HepG2 (cell line): ENCODE data around the gene CDH23. TPM values are rescaled to one million over a fixed set of nuclear protein-coding genes. Genes with fewer than 3 reads are reported as not detected.

Source experiments
- ATAC-seq: fragments of 200-7000 bp; cut with Tn5 transposase; 3 replicates; pipeline ENCODE4 v1.9.1; 2020; ENCODE audit warnings: mild to moderate bottlenecking, moderate library complexity
- BruUV-seq: library from RNA; stranded (reverse); fragments of 400-500 nt; replicated peaks from 2 replicates; lab custom pipeline; 2021; lab: Mats Ljungman, UMichigan
- CTCF ChIA-PET: fragments of 300-600 bp; formaldehyde crosslinking; extraction: SDS; loops from one replicate; lab custom pipeline; 2021; ENCODE audit warnings: low total read pairs, inconsistent platforms, low intra/inter-chr PET ratio; lab: Yijun Ruan, JAX
- POLR2A ChIA-PET: fragments of 350-600 bp; sonication (Branson Sonifier 250); formaldehyde crosslinking; loops from one replicate; lab custom pipeline; 2020; ENCODE audit warnings: antibody characterized with exemption, inconsistent platforms; lab: Yijun Ruan, JAX
- DNase-seq: peaks from one replicate; pipeline ENCODE4 v3.0.0-alpha.2; 2015; ENCODE audit warnings: low spot score
- FAIRE-seq: peaks from 3 replicates; lab custom pipeline; 2011; peaks lifted over from hg19 to GRCh38; lab: Jason Lieb, UNC
- H2AFZ ChIP-seq: one replicate; pipeline ENCODE4 v1.6.1; 2011; ENCODE audit warnings: low read length, inconsistent platforms
- H3K27ac ChIP-seq: fragments of 300-600 bp; 3 replicates; pipeline ENCODE4 v1.8.0; 2011; ENCODE audit warnings: mixed run types, mild to moderate bottlenecking, mixed read lengths, low read length, inconsistent platforms; ENCODE audit not compliant: insufficient read depth; ENCODE audit errors: extremely low read length
- H3K27me3 ChIP-seq, 2 experiments: fragments of 200-600 bp in 1 of 2; 2 replicates in 1 of 2; 3 replicates in 1 of 2; pipeline versions ENCODE4 v1.6.0 to v1.8.0; 2011; ENCODE audit warnings: low read length in 2 of 2, mild to moderate bottlenecking in 2 of 2, moderate library complexity in 2 of 2, inconsistent platforms in 1 of 2; ENCODE audit not compliant: insufficient read depth in 2 of 2, control insufficient read depth in 1 of 2
- H3K36me3 ChIP-seq, 2 experiments: fragments of 200-600 bp in 1 of 2; replicated peaks in 1 of 2; 2 replicates in 1 of 2; 3 replicates in 1 of 2; pipeline versions ENCODE4 v1.5.1 to v1.8.0; 2011; ENCODE audit warnings: low read length in 2 of 2, inconsistent platforms in 1 of 2; ENCODE audit not compliant: insufficient read depth in 2 of 2, control insufficient read depth in 1 of 2
- H3K4me1 ChIP-seq: 2 replicates; pipeline ENCODE4 v1.5.1; 2012; ENCODE audit warnings: low read length, inconsistent platforms; ENCODE audit not compliant: insufficient read depth
- H3K4me2 ChIP-seq: 2 replicates; pipeline ENCODE4 v1.6.0; 2011; ENCODE audit warnings: low read depth, low read length, inconsistent platforms
- H3K4me3 ChIP-seq, 3 experiments: fragments of 200-600 bp in 1 of 3; sonication (generic), shearing (Covaris generic) in 1 of 3; replicated peaks in 1 of 3; 2 replicates each; pipeline ENCODE4 v1.5.1; 2011 to 2016; ENCODE audit warnings: low read length in 3 of 3, inconsistent platforms in 2 of 3, low read depth in 2 of 3, mild to moderate bottlenecking in 2 of 3, control low read depth in 1 of 3, mixed read lengths in 1 of 3; ENCODE audit not compliant: insufficient read depth in 1 of 3
- H3K79me2 ChIP-seq: one replicate; pipeline ENCODE4 v1.6.1; 2011; ENCODE audit warnings: low read length, inconsistent platforms; ENCODE audit not compliant: insufficient read depth
- H3K9ac ChIP-seq: 2 replicates; pipeline ENCODE4 v1.6.0; 2011; ENCODE audit warnings: mild to moderate bottlenecking, low read depth, low read length, inconsistent platforms; ENCODE audit not compliant: insufficient read depth
- H3K9me3 ChIP-seq: 2 replicates; pipeline ENCODE4 v1.5.1; 2012; ENCODE audit warnings: mild to moderate bottlenecking, low read length
- H4K20me1 ChIP-seq: 2 replicates; pipeline ENCODE4 v1.6.0; 2011; ENCODE audit warnings: inconsistent platforms, mild to moderate bottlenecking, low read length, moderate library complexity; ENCODE audit not compliant: insufficient read depth
- ATF5 ChIP-seq: sonication (generic); formaldehyde crosslinking; IDR thresholded peaks from 2 replicates; pipeline ENCODE4 v1.4.0; 2020; ENCODE audit warnings: mild to moderate bottlenecking, low read depth, missing genetic modification reagents
- DR1 ChIP-seq: sonication (generic); formaldehyde crosslinking; IDR thresholded peaks from 2 replicates; pipeline ENCODE4 v1.8.0; 2021; ENCODE audit warnings: mild to moderate bottlenecking, missing genetic modification reagents, inconsistent platforms
- ELF1 ChIP-seq: sonication (generic); formaldehyde crosslinking; IDR thresholded peaks from 2 replicates; pipeline ENCODE4 v1.4.0; 2020; ENCODE audit warnings: missing genetic modification reagents
- GPBP1L1 ChIP-seq: sonication (generic); formaldehyde crosslinking; IDR thresholded peaks from 2 replicates; pipeline ENCODE4 v1.5.0; 2020; ENCODE audit warnings: mild to moderate bottlenecking, missing genetic modification reagents
- HMGA1 ChIP-seq: sonication (generic); formaldehyde crosslinking; conservative IDR thresholded peaks from 2 replicates; pipeline ENCODE4 v1.4.0; 2020; ENCODE audit warnings: missing genetic modification reagents
- KLF6 ChIP-seq: IDR thresholded peaks from 2 replicates; pipeline ENCODE4 v1.8.0; 2016; ENCODE audit warnings: missing biosample characterization, missing genetic modification reagents
- KLF9 ChIP-seq: IDR thresholded peaks from 2 replicates; pipeline ENCODE4 v1.6.1; 2016; ENCODE audit warnings: low read depth
- KMT2B ChIP-seq: IDR thresholded peaks from 2 replicates; pipeline ENCODE4 v1.6.1; 2016; ENCODE audit warnings: missing genetic modification reagents, missing compliant biosample characterization
- RNF2 ChIP-seq: fragments of 450-650 bp; conservative IDR thresholded peaks from 2 replicates; pipeline ENCODE4 v1.6.1; 2016; ENCODE audit warnings: low read depth
- SMAD3 ChIP-seq: sonication (generic); formaldehyde crosslinking; IDR thresholded peaks from 2 replicates; pipeline ENCODE4 v1.4.0; 2020; ENCODE audit warnings: missing genetic modification reagents
- UBTF ChIP-seq: sonication (generic); formaldehyde crosslinking; IDR thresholded peaks from 2 replicates; pipeline ENCODE4 v1.4.0; 2020; ENCODE audit warnings: mild to moderate bottlenecking, missing genetic modification reagents
- ZBTB7B ChIP-seq: sonication (generic); formaldehyde crosslinking; IDR thresholded peaks from 2 replicates; pipeline ENCODE4 v1.4.0; 2020; ENCODE audit warnings: missing genetic modification reagents
- ZNF33A ChIP-seq: sonication (generic); formaldehyde crosslinking; IDR thresholded peaks from 2 replicates; pipeline ENCODE4 v1.5.1; 2020; ENCODE audit warnings: missing genetic modification reagents, mild to moderate bottlenecking, moderate library complexity, borderline replicate concordance
- ZNF615 ChIP-seq: sonication (generic); formaldehyde crosslinking; IDR thresholded peaks from 2 replicates; pipeline ENCODE4 v1.5.0; 2020; ENCODE audit warnings: mild to moderate bottlenecking, missing genetic modification reagents, borderline replicate concordance
- ZNF772 ChIP-seq: sonication (generic); formaldehyde crosslinking; IDR thresholded peaks from 2 replicates; pipeline ENCODE4 v1.5.0; 2020; ENCODE audit warnings: mild to moderate bottlenecking, missing genetic modification reagents
- ZSCAN29 ChIP-seq: sonication (generic); formaldehyde crosslinking; conservative IDR thresholded peaks from 2 replicates; pipeline ENCODE4 v1.4.0; 2020; ENCODE audit warnings: mild to moderate bottlenecking, missing genetic modification reagents
- WGBS: methylation state at CpG from one replicate; pipeline ENCODE4 v1.1.6; 2017; ENCODE audit warnings: low lambda C conversion rate; 5-methylcytosine and 5-hydroxymethylcytosine counted together
- in situ Hi-C: cut with HindIII; loops from 2 replicates; pipeline ENCODE4 v1.10.0; 2017; ENCODE audit warnings: low pct_unique_long_range_greater_than_20kb; ENCODE audit not compliant: extremely low pct_ligation_motif_present
- intact Hi-C: fragments of 100-400 bp; cut with micrococcal nuclease; formaldehyde crosslinking; loops from one replicate; pipeline ENCODE4 v1.10.0; 2022; ENCODE audit not compliant: unreplicated experiment
- polyA plus RNA-seq, 8 experiments: library from polyadenylated mRNA; depleted of rRNA in 3 of 8; stranded (reverse) in 7 of 8; unstranded in 1 of 8; fragments of >200 nt; fragmentation: Illumina TruSeq in 4 of 8; extraction: Trizol in 4 of 8; gene quantifications; 2 replicates each; pipeline versions ENCODE4 v1.2.1 to v1.2.3, GENCODE V29; 2011 to 2016; ENCODE audit warnings: low read depth in 4 of 8, missing spikeins in 1 of 8, mixed read lengths in 1 of 8; ENCODE audit not compliant: insufficient read depth in 1 of 8
- total RNA-seq, 5 experiments: library from RNA; depleted of rRNA; stranded (reverse); fragments of >200 nt; fragmentation: Illumina TruSeq; extraction: Trizol; gene quantifications; 2 replicates each; pipeline ENCODE4 v1.2.3, GENCODE V29; 2016; ENCODE audit warnings: low read depth in 1 of 5

The CDH23 gene
- total and polyA plus RNA-seq, 2 of the 13 experiments (the other 11 are each of a cell fraction or from before 2014, with no cell fraction given): 0.13 TPM; not detected in 1

- BruUV-seq: no TSS peak
- 35% methylated on average over 5 of the region's 5 CpGs for WGBS
- no peaks in the 10 kb centered on the region for H3K36me3 ChIP-seq
Observed at GRCh38 chr10:71667387-71667752, 270.6 kb downstream of the CDH23 start.

More at GRCh38 chr10:71667387-71667752, 270.6 kb downstream of the CDH23 start:
- no peak for ATAC-seq
- Histone ChIP-seq H3K4me3 (no peak overlapping the region), H3K4me2 (no peak overlapping the region), H3K79me2 (no peaks in the 10 kb centered on the region), H3K9ac (no peak overlapping the region), H3K9me3 (no peaks in the 10 kb centered on the region), H3K4me1 (no peaks in the 10 kb centered on the region), H2AFZ (no peak overlapping the region), H3K27me3 (peaks cover 3 to 4% of the 10 kb centered on the region in 2 experiments; a peak in 2 of 5 replicates), H4K20me1 (no peaks in the 10 kb centered on the region), H3K27ac (no peak overlapping the region)
- in situ Hi-C loops: no loop called here
- POLR2A ChIA-PET: no interaction called here
- CTCF ChIA-PET: no interaction called here
- no peak for DNase-seq
- TF ChIP-seq KLF9 (CRISPR knock-in tag): no peak
- TF ChIP-seq DR1 (CRISPR knock-in tag): no peak
- no peak for TF ChIP-seq KLF6 (CRISPR knock-in tag)
- no peak for TF ChIP-seq GPBP1L1 (CRISPR knock-in tag)
- TF ChIP-seq ATF5 (CRISPR knock-in tag): no peak
- no peak for TF ChIP-seq KMT2B
- no peak for TF ChIP-seq UBTF (CRISPR knock-in tag)
- no peak for TF ChIP-seq HMGA1 (CRISPR knock-in tag)
- no peak for TF ChIP-seq ZNF33A
- TF ChIP-seq SMAD3: no peak
- TF ChIP-seq ZNF615 (CRISPR knock-in tag): no peak
- no peak for TF ChIP-seq ZNF772 (CRISPR knock-in tag)
- TF ChIP-seq ZSCAN29 (CRISPR knock-in tag): no peak
- no peak for TF ChIP-seq ZBTB7B (CRISPR knock-in tag)
- no peak for TF ChIP-seq RNF2
- TF ChIP-seq ELF1 (CRISPR knock-in tag): no peak
- FAIRE-seq: no peak
- intact Hi-C loops: no loop called here
